ENCODE data around the gene BICRA. TPM values are rescaled to one million over a fixed set of nuclear protein-coding genes. Genes with fewer than 3 reads are reported as not detected.

Gene BICRA
- 18.3 TPM for total RNA-seq
- long read RNA-seq, transcript BICRA-203 (1 exons, 3,312 nt) = major isoform, 11 of 24 reads
- long read RNA-seq, partial matches to known transcripts = 1 of 24 reads
- long read RNA-seq, other reads (novel, unspliced or antisense) = 12 of 24 reads

- intact Hi-C loops (cut with DNase I) = no loop called here
- DNase-seq = peak; percentile 91
- Histone ChIP-seq H3K4me1 (peaks cover 45% of the 10 kb centered on the region), H3K36me3 (peaks cover 5% of the 10 kb centered on the region), H3K4me3 (peak within 1 kb of the TSS; percentile 97), H3K9me3 (no peaks in the 10 kb centered on the region), H3K27ac (peak within 1 kb of the TSS; percentile 98), H3K27me3 (ENCODE audit: low read depth) (no peaks in the 10 kb centered on the region)
- peak; percentile 71 to 81 for ATAC-seq
- no peak for TF ChIP-seq CTCF (IDR thresholded peaks at IDR 0.05)
These were observed at the start of gene BICRA for GRCh38 chr19:47608969-47609905. Gene BICRA, plus strand, starts transcription at chr19:47609134. Its CDS starts 64,441 bp downstream, at chr19:47673575.

DNA sequence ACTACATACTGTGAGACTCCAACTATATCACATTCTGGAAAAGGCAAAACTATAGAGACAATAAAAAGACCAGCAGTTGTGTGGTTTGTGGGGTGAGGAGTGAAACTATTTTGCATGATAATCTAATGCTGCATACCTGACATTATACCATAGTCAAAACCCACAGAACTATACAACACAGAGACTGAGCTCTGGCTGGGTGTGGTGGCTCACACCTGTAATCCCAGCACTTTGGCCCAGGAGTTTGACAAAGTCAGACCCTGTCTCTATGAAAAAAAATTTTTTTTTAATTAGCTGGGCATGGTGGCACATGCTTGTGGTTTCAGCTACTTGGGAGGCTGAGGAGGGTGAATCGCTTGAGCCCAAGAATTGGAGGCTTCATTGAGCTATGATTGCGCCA is 47.9 kb upstream of the BICRA start:
- Histone ChIP-seq H3K36me3 (no peaks in the 10 kb centered on the region), H3K27ac (no peak overlapping the region), H3K27me3 (ENCODE audit: low read depth) (no peaks in the 10 kb centered on the region), H3K4me3 (no peak overlapping the region), H3K9me3 (no peaks in the 10 kb centered on the region), H3K4me1 (no peaks in the 10 kb centered on the region)
- TF ChIP-seq CTCF (IDR thresholded peaks at IDR 0.05) = no peak
- DNase-seq = no peak
- intact Hi-C loops (cut with DNase I) = no loop called here
- ATAC-seq = no peak

DNA sequence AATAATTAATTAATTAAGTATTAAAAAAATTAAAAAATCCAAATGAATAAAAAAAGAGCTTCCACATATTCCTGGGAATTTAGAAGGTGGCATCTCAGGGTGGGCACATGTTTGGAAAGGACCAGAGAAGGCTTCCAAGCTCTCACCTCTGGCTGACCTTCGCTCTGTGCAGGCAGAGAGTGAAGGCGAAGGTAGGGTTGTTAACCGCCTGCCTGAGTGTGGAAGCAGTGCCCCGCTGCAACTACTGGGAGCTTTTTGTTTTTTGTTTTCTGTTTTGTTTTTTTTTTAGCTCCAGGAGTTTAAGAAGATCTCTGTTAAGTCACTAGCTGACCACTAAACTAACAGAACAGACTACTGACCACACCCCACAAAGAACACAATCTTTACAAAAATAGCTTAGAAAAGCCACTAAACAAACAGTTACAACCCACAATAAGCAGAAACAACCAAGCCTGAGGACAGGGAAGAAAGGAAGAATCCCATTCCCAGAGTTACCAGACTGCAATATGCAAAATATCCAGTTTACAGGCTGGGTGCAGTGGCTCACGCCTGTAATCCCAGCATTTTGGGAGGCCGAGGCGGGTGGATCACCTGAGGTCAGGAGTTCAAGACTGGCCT is 47.4 kb upstream of the BICRA start:
- no peak for TF ChIP-seq CTCF (IDR thresholded peaks at IDR 0.05)
- Histone ChIP-seq H3K27me3 (ENCODE audit: low read depth) (no peaks in the 10 kb centered on the region), H3K9me3 (no peaks in the 10 kb centered on the region), H3K4me1 (no peaks in the 10 kb centered on the region), H3K27ac (no peak overlapping the region), H3K36me3 (no peaks in the 10 kb centered on the region), H3K4me3 (no peak overlapping the region)
- ATAC-seq (no peak), DNase-seq (no peak)
- intact Hi-C loops (cut with DNase I) = no loop called here

GRCh38 chr19:47564081-47564480 is 44.9 kb upstream of the BICRA start:
- intact Hi-C loops (cut with DNase I) = no loop called here
- Histone ChIP-seq H3K4me3 (no peak overlapping the region), H3K27me3 (ENCODE audit: low read depth) (no peaks in the 10 kb centered on the region), H3K4me1 (no peaks in the 10 kb centered on the region), H3K36me3 (no peaks in the 10 kb centered on the region), H3K9me3 (no peaks in the 10 kb centered on the region), H3K27ac (no peak overlapping the region)
- ATAC-seq (no peak), DNase-seq (no peak)
- TF ChIP-seq CTCF (IDR thresholded peaks at IDR 0.05) = no peak

DNA sequence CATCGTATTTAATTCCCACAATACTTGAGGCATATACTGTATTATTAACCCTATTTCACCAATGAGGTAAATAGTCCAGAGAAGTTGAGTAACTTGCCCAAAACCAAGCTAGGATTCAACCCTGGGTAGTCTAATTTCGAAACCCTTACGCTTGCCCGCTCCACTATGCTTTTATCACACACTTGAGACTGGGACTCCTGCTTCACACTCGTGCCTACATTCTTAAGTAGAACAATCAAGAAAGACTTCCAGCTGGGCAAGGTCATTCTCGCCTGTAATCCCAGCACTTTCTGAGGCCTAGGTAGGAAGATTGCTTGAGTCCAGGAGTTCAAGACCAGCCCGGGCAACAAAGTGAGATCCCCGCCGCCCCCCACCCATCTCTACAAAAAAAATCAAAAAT is 39.6 kb upstream of the BICRA start:
- intact Hi-C loops (cut with DNase I) = no loop called here
- peaks cover 5% of the 10 kb centered on the region for H3K4me1 ChIP-seq
- no peak overlapping the region for H3K27ac ChIP-seq
- no peaks in the 10 kb centered on the region for H3K9me3 ChIP-seq
- no peaks in the 10 kb centered on the region for H3K36me3 ChIP-seq
- TF ChIP-seq CTCF (IDR thresholded peaks at IDR 0.05) = no peak
- ATAC-seq (peak in 1 of 2 donors; percentile 75), DNase-seq (no peak)
- H3K4me3 ChIP-seq = no peak overlapping the region
- peaks cover 5% of the 10 kb centered on the region for H3K27me3 ChIP-seq (ENCODE audit: low read depth)

All from lower lobe of right lung (tissue), 2 donors.